ENCODE measurements around the gene ITPK1.

The ITPK1 gene

DNA sequence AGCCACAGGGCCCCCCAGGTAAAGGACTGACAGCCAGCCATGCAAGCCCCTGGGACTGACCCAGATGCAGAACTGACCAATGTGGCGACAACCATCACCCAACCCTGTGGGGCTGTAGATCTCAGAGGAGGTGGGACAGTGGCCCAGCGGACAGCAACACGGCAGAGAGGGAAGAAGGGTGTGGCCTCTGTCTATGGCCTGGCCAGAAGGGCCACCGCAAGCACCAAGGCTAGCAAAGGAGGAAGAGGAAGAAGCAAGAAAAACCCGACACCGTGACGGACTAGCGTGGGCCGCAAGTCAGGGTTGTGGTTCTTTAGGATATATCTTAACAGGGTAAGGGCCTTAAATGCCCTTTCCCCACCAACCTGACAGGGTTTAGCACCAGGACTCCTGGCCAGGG lies 71.2 kb downstream of the ITPK1 start:
- TF ChIP-seq, protein P1, sequence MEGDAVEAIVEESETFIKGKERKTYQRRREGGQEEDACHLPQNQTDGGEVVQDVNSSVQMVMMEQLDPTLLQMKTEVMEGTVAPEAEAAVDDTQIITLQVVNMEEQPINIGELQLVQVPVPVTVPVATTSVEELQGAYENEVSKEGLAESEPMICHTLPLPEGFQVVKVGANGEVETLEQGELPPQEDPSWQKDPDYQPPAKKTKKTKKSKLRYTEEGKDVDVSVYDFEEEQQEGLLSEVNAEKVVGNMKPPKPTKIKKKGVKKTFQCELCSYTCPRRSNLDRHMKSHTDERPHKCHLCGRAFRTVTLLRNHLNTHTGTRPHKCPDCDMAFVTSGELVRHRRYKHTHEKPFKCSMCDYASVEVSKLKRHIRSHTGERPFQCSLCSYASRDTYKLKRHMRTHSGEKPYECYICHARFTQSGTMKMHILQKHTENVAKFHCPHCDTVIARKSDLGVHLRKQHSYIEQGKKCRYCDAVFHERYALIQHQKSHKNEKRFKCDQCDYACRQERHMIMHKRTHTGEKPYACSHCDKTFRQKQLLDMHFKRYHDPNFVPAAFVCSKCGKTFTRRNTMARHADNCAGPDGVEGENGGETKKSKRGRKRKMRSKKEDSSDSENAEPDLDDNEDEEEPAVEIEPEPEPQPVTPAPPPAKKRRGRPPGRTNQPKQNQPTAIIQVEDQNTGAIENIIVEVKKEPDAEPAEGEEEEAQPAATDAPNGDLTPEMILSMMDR (IDR thresholded peaks at IDR 0.05; ENCODE audit: low read length), result no peak
- no peak for TF ChIP-seq EZH2phosphoT487 (IDR thresholded peaks at IDR 0.05; ENCODE audit: low read length)
- TF ChIP-seq EZH2 (optimal IDR thresholded peaks at IDR 0.05; ENCODE audit: low read depth, low read length), result no peak
- no peaks in the 10 kb centered on the region for H3K9me3 ChIP-seq (replicated peaks; ENCODE audit: insufficient read depth, low read length)
- H3K4me2 ChIP-seq (ENCODE audit: low read depth, low read length), result no peak overlapping the region
- no peak for DNase-seq
- no peak overlapping the region for H2AFZ ChIP-seq (ENCODE audit: low read length)
- H3K27ac ChIP-seq (ENCODE audit: low read length), result no peak overlapping the region
- H3K36me3 ChIP-seq (replicated peaks; ENCODE audit: insufficient read depth, low read length), result no peaks in the 10 kb centered on the region
- H3K27me3 ChIP-seq (replicated peaks; ENCODE audit: insufficient read depth, low read length), result no peaks in the 10 kb centered on the region
- no peaks in the 10 kb centered on the region for H3K79me2 ChIP-seq (ENCODE audit: low read length)
- no peak overlapping the region for H3K4me3 ChIP-seq (ENCODE audit: low read length)
- no peaks in the 10 kb centered on the region for H3F3A ChIP-seq (ENCODE audit: insufficient read depth, low read length)
- no peaks in the 10 kb centered on the region for H3K4me1 ChIP-seq (ENCODE audit: low read length)
- H3K9ac ChIP-seq (ENCODE audit: low read length), result no peak overlapping the region
- no peaks in the 10 kb centered on the region for H4K20me1 ChIP-seq (ENCODE audit: insufficient read depth, low read length)
- no peaks in the 10 kb centered on the region for H3K9me2 ChIP-seq (replicated peaks; ENCODE audit: insufficient read depth, low read length)

DNA sequence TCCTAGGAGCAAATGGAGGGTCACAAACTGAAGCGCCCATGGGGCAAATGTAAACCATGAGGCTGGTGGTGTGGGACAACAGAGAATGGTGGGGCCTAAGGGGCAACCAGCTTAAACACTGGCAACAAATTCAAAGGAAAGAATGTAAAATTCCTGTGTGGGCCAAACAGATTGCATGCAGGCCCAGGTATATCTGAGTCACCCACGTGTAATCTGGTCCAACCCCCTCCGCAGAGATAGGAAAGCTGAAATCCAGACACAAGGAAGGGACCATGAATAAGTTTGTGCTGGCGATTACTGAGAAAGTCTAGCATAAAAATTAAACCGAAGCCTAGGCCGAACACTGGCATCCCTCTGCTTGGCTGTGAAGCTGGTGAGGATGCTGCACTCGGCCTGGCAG lies 71.6 kb downstream of the ITPK1 start:
- TF ChIP-seq EZH2 (optimal IDR thresholded peaks at IDR 0.05; ENCODE audit: low read depth, low read length), result no peak
- no peak for TF ChIP-seq EZH2phosphoT487 (IDR thresholded peaks at IDR 0.05; ENCODE audit: low read length)
- TF ChIP-seq, protein P1 (IDR thresholded peaks at IDR 0.05; ENCODE audit: low read length), result no peak
- Histone ChIP-seq H4K20me1 (ENCODE audit: insufficient read depth, low read length) (no peaks in the 10 kb centered on the region), H2AFZ (ENCODE audit: low read length) (no peak overlapping the region), H3F3A (ENCODE audit: insufficient read depth, low read length) (no peaks in the 10 kb centered on the region), H3K4me1 (ENCODE audit: low read length) (no peaks in the 10 kb centered on the region), H3K4me3 (ENCODE audit: low read length) (no peak overlapping the region), H3K36me3 (replicated peaks; ENCODE audit: insufficient read depth, low read length) (no peaks in the 10 kb centered on the region), H3K9me3 (replicated peaks; ENCODE audit: insufficient read depth, low read length) (no peaks in the 10 kb centered on the region), H3K79me2 (ENCODE audit: low read length) (no peaks in the 10 kb centered on the region), H3K9me2 (replicated peaks; ENCODE audit: insufficient read depth, low read length) (no peaks in the 10 kb centered on the region), H3K27ac (ENCODE audit: low read length) (no peak overlapping the region), H3K27me3 (replicated peaks; ENCODE audit: insufficient read depth, low read length) (no peaks in the 10 kb centered on the region), H3K9ac (ENCODE audit: low read length) (no peak overlapping the region), H3K4me2 (ENCODE audit: low read depth, low read length) (no peak overlapping the region)
- no peak for DNase-seq

DNA sequence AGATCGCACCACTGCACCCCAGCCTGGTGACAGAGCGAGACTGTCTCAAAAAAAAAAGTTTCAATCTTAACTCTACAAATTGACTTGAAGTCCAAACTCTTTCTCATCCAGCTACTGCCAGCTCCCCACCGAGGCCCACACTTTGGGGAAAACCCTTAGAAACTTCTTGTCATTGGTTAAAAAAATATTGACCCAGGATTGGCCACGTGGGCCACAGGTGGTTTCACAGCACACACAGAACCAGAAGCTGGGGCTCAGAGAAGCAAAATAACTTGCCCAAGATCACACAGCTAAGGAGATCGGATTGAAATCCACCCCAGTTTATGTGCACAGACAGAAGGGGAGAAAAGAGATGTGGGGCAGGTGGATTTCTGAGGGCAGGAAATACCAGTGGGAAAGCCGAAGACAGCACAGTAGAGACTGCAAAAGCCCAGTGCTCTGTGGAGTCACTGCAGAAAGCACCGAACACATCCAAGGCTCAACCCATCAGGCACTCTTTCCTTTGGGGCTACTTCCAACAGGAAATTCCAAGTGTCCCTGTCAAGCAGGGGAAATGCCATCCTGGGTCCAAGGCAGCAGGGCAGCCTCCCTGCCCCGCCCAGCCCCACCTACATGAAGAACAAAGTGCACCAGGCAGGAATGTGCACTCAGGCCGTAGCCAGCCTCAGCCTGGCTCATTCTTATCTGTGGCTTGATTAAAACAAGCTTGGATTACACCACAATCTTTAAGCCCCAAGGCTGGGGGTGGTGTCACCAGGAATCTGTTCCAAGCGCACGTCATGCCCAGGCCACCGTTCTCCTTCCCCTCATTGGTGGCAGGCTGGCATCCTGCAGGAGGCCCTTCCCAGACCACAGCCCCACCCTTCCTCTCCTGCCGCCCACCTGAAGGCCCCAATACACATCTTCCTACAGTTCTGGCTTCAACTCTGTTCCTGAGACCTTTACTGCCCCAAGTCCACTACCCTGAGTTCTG lies 72.5 kb downstream of the ITPK1 start:
- no peaks in the 10 kb centered on the region for H3F3A ChIP-seq (ENCODE audit: insufficient read depth, low read length)
- H3K9me2 ChIP-seq (replicated peaks; ENCODE audit: insufficient read depth, low read length), result no peaks in the 10 kb centered on the region
- no peaks in the 10 kb centered on the region for H4K20me1 ChIP-seq (ENCODE audit: insufficient read depth, low read length)
- no peaks in the 10 kb centered on the region for H3K36me3 ChIP-seq (replicated peaks; ENCODE audit: insufficient read depth, low read length)
- no peak overlapping the region for H3K27ac ChIP-seq (ENCODE audit: low read length)
- no peaks in the 10 kb centered on the region for H3K4me1 ChIP-seq (ENCODE audit: low read length)
- no peak overlapping the region for H2AFZ ChIP-seq (ENCODE audit: low read length)
- no peaks in the 10 kb centered on the region for H3K27me3 ChIP-seq (replicated peaks; ENCODE audit: insufficient read depth, low read length)
- H3K4me2 ChIP-seq (ENCODE audit: low read depth, low read length), result no peak overlapping the region
- no peaks in the 10 kb centered on the region for H3K79me2 ChIP-seq (ENCODE audit: low read length)
- H3K9ac ChIP-seq (ENCODE audit: low read length), result no peak overlapping the region
- TF ChIP-seq EZH2phosphoT487 (IDR thresholded peaks at IDR 0.05; ENCODE audit: low read length), result no peak
- no peak for TF ChIP-seq EZH2 (optimal IDR thresholded peaks at IDR 0.05; ENCODE audit: low read depth, low read length)
- TF ChIP-seq, protein P1 (IDR thresholded peaks at IDR 0.05; ENCODE audit: low read length), result no peak
- no peak overlapping the region for H3K4me3 ChIP-seq (ENCODE audit: low read length)
- DNase-seq, result no peak
- no peaks in the 10 kb centered on the region for H3K9me3 ChIP-seq (replicated peaks; ENCODE audit: insufficient read depth, low read length)
